H1 (cell line): ENCODE data around the gene FRY.

Experiments used
- GABPA ChIP-seq: IDR thresholded peaks from 2 replicates; pipeline ENCODE4 v1.6.1; 2011; ENCODE audit warnings: mild to moderate bottlenecking, low read length, moderate library complexity, borderline replicate concordance; ENCODE audit not compliant: insufficient read depth
- SIX5 ChIP-seq: IDR thresholded peaks from 2 replicates; pipeline ENCODE4 v1.6.1; 2011; ENCODE audit warnings: mild to moderate bottlenecking, low read depth, low read length

GRCh38 chr13:32038343-32038742 is 6.8 kb downstream of the FRY start:
- TF ChIP-seq GABPA: no peak
- TF ChIP-seq SIX5: no peak
